GM21526 (cell line): ENCODE data around the gene SMAP2.

Experiments used
- ATAC-seq: cut with Tn5 transposase; IDR thresholded peaks from one replicate; pipeline ENCODE4 v1.9.1; 2021; ENCODE audit warnings: moderate library complexity; ENCODE audit not compliant: unreplicated experiment, low FRiP score

SMAP2 gene

GRCh38 chr1:40413527-40414252 lies 40.2 kb downstream of the SMAP2 start:
- ATAC-seq = no peak

GRCh38 chr1:40414331-40414730 lies 40.8 kb downstream of the SMAP2 start:
- ATAC-seq = no peak

- no peak for ATAC-seq
Observed at GRCh38 chr1:40416709-40417108, 43.2 kb downstream of the SMAP2 start.

GRCh38 chr1:40421431-40422384 lies 48.2 kb downstream of the SMAP2 start:
- no peak for ATAC-seq

GRCh38 chr1:40422630-40423263 lies 49.2 kb downstream of the SMAP2 start:
- no peak for ATAC-seq

- no peak for ATAC-seq
Observed at GRCh38 chr1:40423264-40423642, 49.7 kb downstream of the SMAP2 start.

GRCh38 chr1:40423951-40424618 lies 50.6 kb downstream of the SMAP2 start:
- no peak for ATAC-seq

- ATAC-seq = no peak
Observed at GRCh38 chr1:40425198-40425597, 51.7 kb downstream of the SMAP2 start.

- ATAC-seq = no peak
Observed at GRCh38 chr1:40431385-40431784, 57.9 kb downstream of the SMAP2 start.

GRCh38 chr1:40432644-40433390 lies 59.3 kb downstream of the SMAP2 start:
- ATAC-seq = no peak

- no peak for ATAC-seq
Observed at GRCh38 chr1:40435471-40435870, 61.9 kb downstream of the SMAP2 start.

- no peak for ATAC-seq
Observed at GRCh38 chr1:40435876-40436275, 62.3 kb downstream of the SMAP2 start.

- no peak for ATAC-seq
Observed at GRCh38 chr1:40438391-40439015, 65.0 kb downstream of the SMAP2 start.

- ATAC-seq = no peak
Observed at GRCh38 chr1:40439247-40439646, 65.7 kb downstream of the SMAP2 start.

- ATAC-seq = peak; percentile 79
Observed at GRCh38 chr1:40449684-40450494, 76.4 kb downstream of the SMAP2 start, which contains the start of gene ZFP69B. Gene ZFP69B (plus strand): TSS chr1:40450476. CDS start chr1:40450962, 486 bp downstream.

GRCh38 chr1:40450495-40451237 lies 77.1 kb downstream of the SMAP2 start:
- peak; percentile 28 for ATAC-seq

GRCh38 chr1:40451238-40451585 lies 77.7 kb downstream of the SMAP2 start:
- no peak for ATAC-seq

GRCh38 chr1:40454873-40455272 lies 81.3 kb downstream of the SMAP2 start:
- no peak for ATAC-seq
